Raji (cell line): ENCODE measurements around the gene NBR1.

Experiments
- POLR2A ChIP-seq: IDR thresholded peaks from 2 replicates; pipeline ENCODE4 v1.6.1; 2011; ENCODE audit warnings: low read depth, low read length, control low read depth; ENCODE audit not compliant: insufficient read depth

Gene NBR1

GRCh38 chr17:43170766-43171585, at the start of gene NBR1:
TSS of gene NBR1 (plus strand) at chr17:43171214. CDS start at chr17:43175800, 4,586 bp downstream.
- peak; percentile 46 for TF ChIP-seq POLR2A

- peak; percentile 82 for TF ChIP-seq POLR2A
These were observed 45.7 kb upstream of the NBR1 start, which contains the start of gene BRCA1 for GRCh38 chr17:43125133-43125966. TSS of gene BRCA1 (minus strand) at chr17:43125364. CDS start at chr17:43124096, 1,268 bp downstream.

GRCh38 chr17:43125967-43126910, 44.8 kb upstream of the NBR1 start:
- no peak for TF ChIP-seq POLR2A

GRCh38 chr17:43126911-43127290, 44.1 kb upstream of the NBR1 start:
- no peak for TF ChIP-seq POLR2A

- no peak for TF ChIP-seq POLR2A
These were observed 41.4 kb upstream of the NBR1 start for GRCh38 chr17:43129671-43130010.

- no peak for TF ChIP-seq POLR2A
These were observed 38.9 kb upstream of the NBR1 start for GRCh38 chr17:43132117-43132516.

- no peak for TF ChIP-seq POLR2A
These were observed 36.1 kb upstream of the NBR1 start for GRCh38 chr17:43134774-43135453.

- TF ChIP-seq POLR2A = no peak
These were observed 35.6 kb upstream of the NBR1 start for GRCh38 chr17:43135454-43135819.

GRCh38 chr17:43140396-43141332, 30.4 kb upstream of the NBR1 start:
- TF ChIP-seq POLR2A = no peak

- no peak for TF ChIP-seq POLR2A
These were observed 28.9 kb upstream of the NBR1 start for GRCh38 chr17:43142153-43142552.

GRCh38 chr17:43143201-43143600, 27.8 kb upstream of the NBR1 start:
- TF ChIP-seq POLR2A = no peak

GRCh38 chr17:43146649-43147048, 24.4 kb upstream of the NBR1 start:
- TF ChIP-seq POLR2A = no peak

GRCh38 chr17:43151880-43152456, 19.0 kb upstream of the NBR1 start:
- TF ChIP-seq POLR2A = no peak
